Measurements from ENCODE around the gene EIF3L. TPM values are rescaled to one million over a fixed set of nuclear protein-coding genes. Genes with fewer than 3 reads are reported as not detected.

The EIF3L gene
- total and polyA plus RNA-seq, 2 donors (not counting 1 experiment from before 2014, with no cell fraction given) = 288 to 515 TPM

GRCh38 chr22:37802310-37803194, 46.7 kb upstream of the EIF3L start:
- H3K9me3 ChIP-seq (ENCODE audit: control insufficient read depth, insufficient read depth, low read depth, low read length) = no peaks in the 10 kb centered on the region
- peak overlapping the region; percentile 64 for H3K4me2 ChIP-seq (ENCODE audit: extremely low read depth, insufficient read depth, low read length)
- DNase-seq (ENCODE audit: low read depth in 2 of 2) = peak; percentile 45 to 64
- H3K79me2 ChIP-seq (ENCODE audit: control insufficient read depth, insufficient read depth, low read length) = peaks cover 19% of the 10 kb centered on the region
- no peaks in the 10 kb centered on the region for H3K27me3 ChIP-seq (ENCODE audit: control insufficient read depth, insufficient read depth, low read length)
- peaks cover 9% of the 10 kb centered on the region for H3K4me1 ChIP-seq (ENCODE audit: control insufficient read depth, extremely low read depth, insufficient read depth, low read length)
- TF ChIP-seq EZH2 (IDR thresholded peaks at IDR 0.05; ENCODE audit: low read length, missing control alignments) = no peak
- TF ChIP-seq CTCF (conservative IDR thresholded peaks at IDR 0.05 in 1 of 2, IDR thresholded peaks at IDR 0.05 in 1 of 2; ENCODE audit: low read depth in 1 of 2, low read length in 2 of 2) = no peak
- peak overlapping the region; percentile 58 for H2AFZ ChIP-seq (ENCODE audit: low read length)
- peak overlapping the region; percentile 31 to 61 (median 54) for H3K4me3 ChIP-seq (replicated peaks in 1 of 4; ENCODE audit: control extremely low read depth in 1 of 4, insufficient read depth in 1 of 4, low read depth in 3 of 4, low read length in 4 of 4)
- no peaks in the 10 kb centered on the region for H4K20me1 ChIP-seq (ENCODE audit: control insufficient read depth, extremely low read depth, insufficient read depth, low read length)
- H3K36me3 ChIP-seq (ENCODE audit: control insufficient read depth, insufficient read depth, low read length) = no peaks in the 10 kb centered on the region
- no peak overlapping the region for H3K27ac ChIP-seq (ENCODE audit: insufficient read depth, low read length)
- peak overlapping the region; percentile 44 for H3K9ac ChIP-seq (ENCODE audit: insufficient read depth, low read length)

GRCh38 chr22:37803195-37803638, 46.0 kb upstream of the EIF3L start:
- peaks cover 19% of the 10 kb centered on the region for H3K79me2 ChIP-seq (ENCODE audit: control insufficient read depth, insufficient read depth, low read length)
- H3K27ac ChIP-seq (ENCODE audit: insufficient read depth, low read length) = no peak overlapping the region
- peak overlapping the region; percentile 64 for H3K4me2 ChIP-seq (ENCODE audit: extremely low read depth, insufficient read depth, low read length)
- peak overlapping the region in 3 of 4 experiments; percentile 31 to 61 (median 58) for H3K4me3 ChIP-seq (replicated peaks in 1 of 4; ENCODE audit: control extremely low read depth in 1 of 4, insufficient read depth in 1 of 4, low read depth in 3 of 4, low read length in 4 of 4)
- H3K36me3 ChIP-seq (ENCODE audit: control insufficient read depth, insufficient read depth, low read length) = no peaks in the 10 kb centered on the region
- TF ChIP-seq EZH2 (IDR thresholded peaks at IDR 0.05; ENCODE audit: low read length, missing control alignments) = no peak
- no peaks in the 10 kb centered on the region for H3K27me3 ChIP-seq (ENCODE audit: control insufficient read depth, insufficient read depth, low read length)
- H2AFZ ChIP-seq (ENCODE audit: low read length) = no peak overlapping the region
- no peak overlapping the region for H3K9ac ChIP-seq (ENCODE audit: insufficient read depth, low read length)
- peaks cover 9% of the 10 kb centered on the region for H3K4me1 ChIP-seq (ENCODE audit: control insufficient read depth, extremely low read depth, insufficient read depth, low read length)
- no peaks in the 10 kb centered on the region for H4K20me1 ChIP-seq (ENCODE audit: control insufficient read depth, extremely low read depth, insufficient read depth, low read length)
- no peaks in the 10 kb centered on the region for H3K9me3 ChIP-seq (ENCODE audit: control insufficient read depth, insufficient read depth, low read depth, low read length)
- no peak for DNase-seq (ENCODE audit: low read depth in 2 of 2)

GRCh38 chr22:37803639-37804351, 45.4 kb upstream of the EIF3L start:
- H3K9me3 ChIP-seq (ENCODE audit: control insufficient read depth, insufficient read depth, low read depth, low read length) = no peaks in the 10 kb centered on the region
- peaks cover 19% of the 10 kb centered on the region for H3K79me2 ChIP-seq (ENCODE audit: control insufficient read depth, insufficient read depth, low read length)
- no peak overlapping the region for H2AFZ ChIP-seq (ENCODE audit: low read length)
- peaks cover 12% of the 10 kb centered on the region for H3K4me1 ChIP-seq (ENCODE audit: control insufficient read depth, extremely low read depth, insufficient read depth, low read length)
- H3K4me2 ChIP-seq (ENCODE audit: extremely low read depth, insufficient read depth, low read length) = peak overlapping the region; percentile 25
- no peaks in the 10 kb centered on the region for H3K27me3 ChIP-seq (ENCODE audit: control insufficient read depth, insufficient read depth, low read length)
- H3K27ac ChIP-seq (ENCODE audit: insufficient read depth, low read length) = no peak overlapping the region
- no peak for DNase-seq (ENCODE audit: low read depth in 2 of 2)
- no peaks in the 10 kb centered on the region for H3K36me3 ChIP-seq (ENCODE audit: control insufficient read depth, insufficient read depth, low read length)
- peak overlapping the region in 1 of 4 experiments; percentile 71 for H3K4me3 ChIP-seq (replicated peaks in 1 of 4; ENCODE audit: control extremely low read depth in 1 of 4, insufficient read depth in 1 of 4, low read depth in 3 of 4, low read length in 4 of 4)
- no peaks in the 10 kb centered on the region for H4K20me1 ChIP-seq (ENCODE audit: control insufficient read depth, extremely low read depth, insufficient read depth, low read length)
- H3K9ac ChIP-seq (ENCODE audit: insufficient read depth, low read length) = no peak overlapping the region
- TF ChIP-seq CTCF (conservative IDR thresholded peaks at IDR 0.05 in 1 of 2, IDR thresholded peaks at IDR 0.05 in 1 of 2; ENCODE audit: low read depth in 1 of 2, low read length in 2 of 2) (no peak), EZH2 (IDR thresholded peaks at IDR 0.05; ENCODE audit: low read length, missing control alignments) (no peak)
